Stimulated activated CD4-positive, alpha-beta T cell treated with anti-CD3 and anti-CD28 coated beads, Interleukin-2, amount 100 ng/mL, for 48 hours (primary cell): ENCODE results near the gene KRT82.
"Not testable (repeated sequence)": the region's sequence is repeated elsewhere in the genome, so short reads cannot be mapped to it uniquely, and the experiment has no call there.

Experiments used
- DNase-seq, 2 donors: peaks; one replicate each; pipeline ENCODE4 v3.0.0-alpha.2; 2020

KRT82 gene

DNA sequence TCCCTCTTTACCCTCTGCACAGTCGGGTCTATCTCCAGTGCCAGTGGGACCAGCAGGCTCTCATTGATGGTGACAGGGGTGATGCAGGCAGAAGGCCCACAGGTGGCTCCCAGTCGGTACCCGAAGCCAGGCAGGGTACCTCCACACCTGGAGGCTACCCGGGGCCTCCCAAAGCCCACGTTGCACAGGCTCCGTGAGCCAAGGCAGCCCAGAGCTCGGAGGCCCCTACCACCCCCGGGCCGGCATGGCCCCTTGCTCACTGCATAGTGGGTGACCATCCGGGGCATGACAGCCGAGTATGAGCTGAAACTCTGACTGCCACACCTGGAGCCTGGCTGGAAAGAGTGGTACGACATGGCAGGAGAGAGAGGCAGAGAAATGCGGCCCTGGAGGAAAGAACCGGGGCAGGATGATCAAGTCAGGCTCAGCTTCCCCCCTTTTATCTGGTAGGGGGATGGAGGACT is at the start of gene KRT82:
Gene KRT82 (minus strand): TSS at position 414 of the 464 bp plus-strand sequence. CDS start 58 bp downstream, at position 356.
- no peak for DNase-seq

DNA sequence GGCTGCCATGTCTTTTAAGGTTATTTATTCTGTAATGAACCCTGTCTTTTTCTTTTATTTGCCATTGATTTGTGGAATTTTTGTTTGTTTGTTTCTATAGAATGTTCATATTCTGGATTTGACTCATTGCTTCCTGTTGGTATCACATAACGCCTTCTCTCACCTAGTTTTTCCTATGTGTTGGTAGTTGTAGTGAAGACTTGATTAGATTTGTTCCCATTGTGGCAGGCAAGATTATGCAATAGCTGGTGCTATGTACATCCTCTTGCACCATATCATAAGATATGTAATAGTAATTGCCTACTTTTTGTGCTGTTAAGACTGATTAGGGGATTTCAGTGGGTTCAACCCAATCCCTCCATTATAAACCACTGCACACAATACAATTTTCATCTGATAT is 49.7 kb upstream of the KRT82 start:
- no peak for DNase-seq

DNA sequence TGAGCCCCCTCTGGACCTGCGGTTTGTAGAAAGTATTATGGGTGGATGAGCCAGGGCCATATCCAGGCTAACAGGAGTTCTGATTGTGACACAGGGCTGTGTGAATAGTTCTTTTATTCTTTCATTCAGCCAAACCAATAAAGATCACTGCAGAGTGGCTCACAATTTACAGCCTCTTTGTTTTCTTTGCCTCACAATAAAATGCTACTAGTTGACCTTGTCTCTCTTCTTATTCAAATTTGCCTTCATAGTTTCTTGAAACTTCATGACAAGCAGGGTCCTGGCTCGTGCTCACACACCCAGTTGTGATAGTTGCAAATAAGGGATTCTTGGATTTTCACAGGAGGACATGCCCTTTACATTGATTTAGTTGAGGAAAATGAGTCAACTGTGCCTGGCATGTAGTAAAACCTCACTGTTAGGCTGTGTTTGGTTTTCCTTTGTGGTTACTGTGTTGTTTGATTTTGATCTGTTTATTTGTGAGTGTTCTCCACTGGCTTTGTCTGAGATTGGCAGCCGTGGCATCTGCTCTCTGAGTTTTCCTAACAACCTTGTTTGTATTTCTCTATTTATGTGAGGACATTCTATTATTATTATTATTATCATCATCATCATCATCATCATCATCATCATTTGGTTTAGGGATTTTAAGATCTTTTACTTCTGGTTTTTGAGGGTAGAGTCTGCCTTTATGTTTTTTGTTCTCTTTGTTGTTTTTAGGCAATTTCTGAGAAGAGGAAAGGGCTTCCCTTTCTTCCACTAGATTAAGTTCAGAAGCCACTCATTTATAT is 48.5 kb upstream of the KRT82 start:
- no peak for DNase-seq

DNA sequence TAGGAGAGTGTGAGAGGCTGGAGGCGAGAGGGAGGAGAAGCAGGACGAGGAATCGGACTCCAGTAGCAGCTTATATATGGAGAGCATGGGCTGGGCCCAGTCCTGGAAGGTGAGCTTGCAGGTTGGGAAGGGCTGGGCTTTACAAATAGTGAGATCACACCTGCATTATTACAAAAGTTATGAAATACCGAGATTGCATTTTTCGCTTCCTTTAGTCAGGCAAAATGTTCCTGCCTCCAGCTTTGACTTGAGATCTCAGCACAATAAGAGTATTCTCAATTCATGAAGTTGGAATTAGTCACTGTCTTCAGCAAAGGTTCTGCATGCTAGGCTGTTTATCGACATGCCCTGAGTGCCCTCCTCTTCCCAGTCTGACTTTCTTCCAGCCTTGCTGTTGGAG is 46.0 kb upstream of the KRT82 start, which contains the start of gene KRT6B:
Gene KRT6B (minus strand): TSS at position 46 of the 400 bp plus-strand sequence. CDS start 68 bp downstream, outside the sequence.
- DNase-seq, result no peak

DNA sequence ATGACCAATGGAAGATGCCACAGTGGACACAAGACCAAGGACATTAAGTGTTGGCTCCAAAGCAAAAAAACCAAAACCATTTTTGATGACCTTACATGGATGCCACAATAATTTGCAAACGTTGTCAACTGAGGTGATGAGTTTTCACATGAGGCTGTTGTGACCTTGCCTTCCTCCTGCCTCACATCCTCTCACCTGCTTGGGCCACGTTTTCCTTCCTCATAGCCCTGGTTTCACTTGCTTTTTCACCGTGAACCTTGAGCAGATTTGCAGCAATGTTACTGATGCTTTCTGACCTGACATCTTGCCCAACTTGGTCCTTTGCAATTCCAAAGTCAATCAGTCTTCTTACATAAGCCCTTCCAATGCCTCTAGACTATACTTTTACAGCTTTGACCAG is 42.1 kb upstream of the KRT82 start:
- DNase-seq, result no peak

DNA sequence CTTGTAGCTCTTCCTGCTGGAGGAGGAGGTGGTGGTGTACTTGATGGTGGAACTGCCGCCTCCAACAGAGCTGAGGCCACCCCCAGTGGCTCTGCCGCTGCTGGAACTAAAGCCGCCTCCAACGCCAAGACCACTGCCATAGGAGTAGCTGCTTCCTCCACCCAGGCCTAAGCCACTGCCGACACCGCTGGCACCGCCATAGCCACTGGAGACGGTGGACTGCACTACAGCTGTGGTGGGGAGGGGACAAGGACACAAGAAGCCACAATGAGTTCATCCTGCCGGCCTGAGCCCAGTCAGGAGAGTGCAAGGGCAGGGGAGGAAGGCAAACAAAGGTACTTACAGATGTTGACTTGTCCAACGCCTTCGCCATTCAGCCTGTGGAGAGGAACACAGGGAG is 41.1 kb upstream of the KRT82 start:
- not testable (repeated sequence) for DNase-seq

DNA sequence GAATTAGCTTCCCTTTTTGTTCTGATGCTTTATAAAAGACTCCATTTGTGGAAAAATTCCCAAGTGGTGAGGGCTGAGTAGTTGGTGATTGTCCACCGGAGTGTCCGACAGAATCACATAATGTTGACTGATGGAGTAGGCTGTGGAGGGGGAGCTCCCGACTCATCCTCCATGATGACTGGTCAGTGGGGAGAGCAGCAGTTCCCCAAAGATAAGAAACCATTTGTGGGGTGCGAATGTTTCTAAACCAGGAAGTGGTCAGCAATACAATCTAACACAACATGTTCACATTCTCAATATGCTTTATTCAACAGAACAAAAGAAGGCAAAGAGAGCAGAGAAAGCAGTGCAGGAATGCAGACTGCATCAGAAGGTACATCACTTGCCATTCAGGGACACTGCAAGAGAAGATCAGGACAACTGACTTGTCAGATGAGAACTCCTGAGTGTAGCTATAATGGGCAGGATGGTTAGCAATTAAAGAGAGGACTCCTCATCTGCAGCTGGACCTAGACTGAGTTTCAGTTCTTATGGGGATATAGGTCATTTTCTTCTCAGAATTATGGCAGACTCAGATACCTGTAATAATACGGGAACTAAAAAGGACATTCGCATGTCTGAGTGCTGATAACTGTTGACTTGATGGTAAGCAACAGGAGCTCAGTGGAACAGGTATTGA is 40.4 kb upstream of the KRT82 start:
- no peak for DNase-seq

DNA sequence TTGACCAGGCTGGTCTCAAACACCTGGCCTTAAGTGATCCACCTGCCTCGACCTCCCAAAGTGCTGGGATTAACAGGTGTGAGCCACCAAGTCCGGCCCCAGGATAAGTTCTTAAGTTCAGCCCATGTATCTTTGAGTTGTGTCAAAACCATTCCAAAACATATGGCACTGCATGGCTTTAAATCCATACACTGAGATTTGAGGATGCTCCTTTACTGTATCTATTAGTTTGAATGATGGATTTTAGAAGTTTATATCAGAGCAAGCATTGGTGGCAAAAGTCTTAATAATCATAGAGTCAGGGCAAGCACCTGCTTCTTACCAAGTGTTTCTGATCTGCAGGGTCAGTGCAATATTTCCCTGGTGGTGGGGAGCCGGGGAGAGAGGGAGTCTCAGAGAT is 39.7 kb upstream of the KRT82 start:
- no peak for DNase-seq

DNA sequence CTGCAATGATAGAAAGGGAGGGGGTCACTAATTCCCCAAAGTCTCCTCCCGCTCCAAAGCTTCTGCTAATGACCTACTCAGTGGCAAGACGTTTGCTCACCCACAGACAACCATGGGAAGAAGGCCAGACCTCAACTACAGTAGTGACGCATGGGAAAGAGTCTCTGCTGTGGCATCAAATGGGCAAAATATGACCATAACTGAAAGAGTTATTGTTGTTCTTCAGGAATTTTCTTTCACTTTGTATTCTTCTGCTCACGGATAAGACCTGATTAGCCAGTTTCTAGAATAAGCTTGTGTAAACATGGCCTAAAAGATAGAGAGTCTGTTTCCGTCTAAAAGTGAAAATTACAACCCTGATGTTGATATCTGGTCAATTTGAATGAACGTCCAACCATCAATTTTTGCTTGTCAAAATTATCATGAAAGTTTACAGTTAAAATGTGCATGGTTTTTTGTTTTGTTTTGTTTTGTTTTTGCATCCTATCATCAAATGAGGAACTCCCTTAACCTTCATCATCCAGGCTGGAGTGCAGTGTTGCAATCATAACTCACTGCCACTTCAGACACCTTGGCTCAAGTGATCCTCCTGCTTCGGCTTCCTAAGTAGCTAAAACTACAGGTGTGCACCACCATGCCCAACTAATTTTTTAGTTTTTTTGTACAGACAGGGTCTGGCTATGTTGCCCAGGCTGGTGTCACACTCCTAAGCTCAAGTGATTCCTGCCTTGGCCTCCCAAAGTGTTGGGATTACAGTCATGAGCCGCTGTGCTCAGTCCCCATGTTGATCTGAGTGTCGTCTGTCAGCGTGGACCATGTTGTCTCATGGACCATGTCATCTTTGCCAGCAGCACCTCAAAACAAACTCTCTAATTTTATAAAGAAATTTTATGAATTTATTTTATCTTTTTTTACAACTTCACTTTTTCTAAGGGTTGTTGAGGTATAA is 38.8 kb upstream of the KRT82 start:
- DNase-seq, result no peak

DNA sequence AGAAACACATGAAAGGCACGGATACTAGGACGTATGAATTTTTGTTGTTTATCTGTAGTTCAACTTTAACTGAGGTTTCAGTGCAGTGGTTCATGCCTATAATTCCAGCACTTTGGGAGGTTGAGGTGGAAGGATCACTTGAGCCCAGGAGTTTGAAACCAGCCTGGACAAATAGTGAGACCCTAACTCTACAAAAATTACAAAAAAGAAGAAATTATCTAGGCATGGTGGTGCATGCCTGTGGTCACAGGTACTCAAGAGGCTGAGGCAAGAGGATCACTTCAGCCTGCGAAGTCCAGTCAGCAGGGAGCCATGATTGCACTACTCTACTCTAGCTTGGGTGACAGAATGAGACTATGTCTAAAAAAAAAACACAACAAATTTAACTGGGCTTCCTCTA is 37.8 kb upstream of the KRT82 start:
- no peak for DNase-seq

DNA sequence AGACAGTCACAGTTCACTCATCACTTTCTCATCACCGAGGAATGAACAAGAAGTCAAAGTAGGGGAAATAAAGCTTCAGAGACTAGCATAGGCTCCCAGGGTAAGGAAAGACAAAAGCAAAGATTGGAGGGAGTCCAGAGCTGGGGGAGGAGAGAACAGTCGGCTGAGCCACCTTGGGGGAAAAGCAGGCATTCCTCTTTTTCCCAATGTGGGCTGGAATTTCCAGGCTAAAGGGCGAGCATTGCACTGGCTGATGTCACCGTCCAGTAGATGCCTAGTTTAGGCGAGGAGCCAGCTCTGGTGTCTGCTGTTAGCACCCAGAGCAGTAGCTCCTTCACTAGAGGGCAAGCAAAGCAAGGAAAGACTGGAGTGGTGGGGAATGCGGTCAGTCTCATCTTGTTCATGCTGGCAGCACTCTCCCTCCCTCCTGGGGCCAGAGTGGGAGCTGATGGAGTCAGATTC is 36.5 kb upstream of the KRT82 start:
- DNase-seq, result no peak

DNA sequence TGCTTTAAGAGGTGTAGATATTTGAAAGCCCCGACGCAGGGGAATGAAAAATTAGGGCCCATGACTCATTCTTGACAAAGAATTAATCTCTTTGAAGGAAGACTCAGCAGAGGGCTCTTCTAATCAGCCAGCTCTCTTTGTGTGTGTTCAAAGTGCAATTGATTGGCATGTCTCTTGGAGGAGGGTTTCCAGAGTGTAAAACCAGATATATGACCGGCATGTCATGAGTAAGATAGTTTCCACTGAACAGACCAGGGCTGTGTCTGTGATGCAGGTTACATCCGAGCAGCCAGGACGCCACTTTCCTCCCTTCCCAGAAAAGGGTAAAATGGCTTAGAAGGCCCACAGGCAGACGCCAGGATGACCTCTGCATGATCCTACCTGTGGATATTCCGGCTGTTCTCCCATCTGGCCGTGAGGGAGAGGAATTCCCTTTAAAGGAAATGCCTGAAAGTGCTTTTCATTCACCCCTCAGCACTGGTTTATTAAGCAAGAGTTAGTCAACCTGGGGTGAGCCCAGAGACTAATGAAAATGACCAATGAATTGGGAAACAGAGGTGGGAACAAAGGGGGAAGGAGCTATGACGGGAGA is 35.3 kb upstream of the KRT82 start:
- no peak for DNase-seq

DNA sequence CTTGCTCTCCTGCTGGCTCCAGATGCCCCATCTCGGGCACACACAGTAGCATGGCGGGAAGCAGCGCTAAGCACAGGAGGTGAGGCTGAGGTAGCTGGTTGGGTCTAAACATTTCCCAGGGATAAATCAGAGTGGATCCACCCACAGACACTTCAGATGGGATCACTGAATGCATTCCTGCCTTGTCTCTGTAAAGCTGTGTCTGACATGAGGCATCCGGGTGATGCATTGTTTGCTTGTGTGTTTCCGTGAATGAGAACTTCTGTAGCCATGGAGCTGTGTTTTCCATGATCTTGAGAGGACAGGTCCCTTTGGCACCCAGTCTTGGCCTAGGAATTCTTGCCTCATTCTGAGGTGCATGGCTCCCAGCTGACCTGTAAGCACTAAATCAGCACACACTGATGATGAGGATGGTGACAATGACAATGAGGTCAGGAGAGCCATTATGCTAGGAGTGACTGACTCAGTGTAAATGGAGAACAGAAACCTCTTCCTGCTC is 34.7 kb upstream of the KRT82 start:
- DNase-seq, result no peak

DNA sequence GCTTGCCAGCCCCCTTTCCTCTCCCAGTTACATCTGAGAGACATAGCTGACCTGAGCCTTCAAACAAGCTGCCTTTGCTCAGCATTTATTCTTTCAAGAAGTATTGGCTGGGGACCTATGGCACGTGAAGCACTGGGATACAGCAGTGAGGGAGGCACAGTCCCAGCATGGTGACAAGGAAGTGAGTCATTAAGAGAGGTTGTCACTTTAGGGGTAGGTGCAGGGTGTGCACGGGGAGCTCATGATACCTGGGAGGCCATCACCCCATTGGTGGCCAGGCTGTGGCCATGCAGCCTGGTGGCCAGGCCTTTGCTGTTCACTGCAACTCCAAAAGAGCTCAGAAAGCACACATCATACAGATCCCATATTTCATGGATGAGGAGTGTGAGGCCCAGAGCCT is 33.7 kb upstream of the KRT82 start:
- DNase-seq, result no peak

DNA sequence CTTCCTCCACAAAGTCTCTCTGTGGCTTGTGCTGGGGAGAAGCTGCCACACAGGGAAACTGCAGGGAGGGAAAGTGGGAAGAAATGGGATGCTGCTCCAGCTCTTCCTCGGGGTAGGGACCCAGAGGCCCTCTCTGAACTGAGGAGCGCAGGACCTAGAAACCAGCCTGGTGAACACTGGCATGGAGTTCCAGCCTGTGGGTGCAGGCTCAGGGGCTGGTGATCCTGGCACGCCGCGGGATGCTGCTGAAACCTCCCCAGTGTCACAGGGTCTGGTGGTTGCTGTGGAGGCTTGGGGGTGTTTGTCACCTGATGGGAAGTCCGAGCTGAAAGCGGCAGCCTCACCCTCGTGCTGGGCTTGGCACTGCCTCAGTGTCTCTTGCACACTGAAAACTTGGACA is 33.3 kb upstream of the KRT82 start:
- DNase-seq, result no peak

DNA sequence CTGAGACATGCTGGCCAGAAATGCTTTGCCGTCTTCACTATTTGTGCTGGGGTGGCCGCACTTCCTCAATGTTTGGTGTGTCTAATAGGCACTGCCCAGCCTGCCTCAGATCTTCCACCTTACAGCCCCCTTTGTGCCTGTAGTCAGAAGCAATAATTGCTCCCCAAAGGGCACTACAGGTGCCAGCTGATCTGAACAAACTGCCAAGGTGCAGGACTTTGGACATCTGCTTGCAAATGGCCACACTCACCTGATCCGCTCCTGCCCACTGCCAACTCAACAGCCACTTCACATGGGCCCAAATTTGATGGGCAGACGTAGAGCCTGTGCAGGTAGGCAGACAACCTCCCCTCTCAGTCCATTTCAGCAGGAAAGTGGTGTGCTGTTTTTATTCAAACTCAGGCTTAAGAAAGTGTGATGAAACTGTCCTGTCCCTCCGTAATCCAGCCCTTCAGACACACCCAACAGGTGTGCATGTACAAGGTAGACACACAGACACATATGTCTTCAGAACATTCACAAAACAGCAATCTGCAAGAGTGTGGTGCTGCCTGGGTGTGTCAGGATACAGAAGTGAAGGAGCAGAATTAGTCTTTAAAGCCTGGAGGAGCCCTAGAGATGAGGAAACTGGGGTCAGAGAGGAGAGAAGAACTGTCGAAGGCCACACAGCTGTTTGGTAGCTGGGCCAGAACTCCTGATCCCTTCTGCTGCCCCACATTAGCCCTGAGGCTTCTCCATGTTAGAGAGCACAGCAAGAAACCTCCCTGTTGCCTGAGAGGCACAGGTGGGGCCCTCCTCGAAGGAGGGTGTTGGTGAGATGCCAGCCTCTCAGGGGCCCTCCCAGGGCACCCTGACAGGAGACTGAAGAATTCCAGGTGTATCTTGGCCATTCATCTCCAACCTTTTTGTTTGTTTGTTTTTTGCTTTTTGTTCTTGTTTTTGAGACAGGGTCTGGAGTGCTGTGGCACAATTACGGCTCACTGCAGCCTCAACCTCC is 32.5 kb upstream of the KRT82 start:
- DNase-seq, result no peak

DNA sequence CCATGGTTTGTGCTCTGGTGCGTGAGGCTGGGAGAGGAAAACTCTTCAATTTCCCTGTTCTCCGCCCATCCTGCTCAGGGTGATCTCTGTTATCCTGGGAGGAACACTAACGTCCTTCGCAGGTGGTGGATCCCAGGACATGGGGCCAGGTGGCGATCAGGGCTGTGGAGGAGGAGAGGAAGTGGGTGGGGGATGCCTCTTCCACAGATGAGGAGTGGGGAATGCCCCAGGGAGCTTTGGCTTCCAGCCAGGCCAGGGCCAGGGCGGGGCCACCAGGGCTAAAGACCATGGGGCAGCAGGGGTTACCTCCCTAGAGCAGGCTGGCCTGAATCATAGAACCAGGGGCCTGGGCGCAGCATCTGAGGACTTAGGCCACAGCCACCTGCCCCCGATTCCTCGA is 31.4 kb upstream of the KRT82 start:
- no peak for DNase-seq

DNA sequence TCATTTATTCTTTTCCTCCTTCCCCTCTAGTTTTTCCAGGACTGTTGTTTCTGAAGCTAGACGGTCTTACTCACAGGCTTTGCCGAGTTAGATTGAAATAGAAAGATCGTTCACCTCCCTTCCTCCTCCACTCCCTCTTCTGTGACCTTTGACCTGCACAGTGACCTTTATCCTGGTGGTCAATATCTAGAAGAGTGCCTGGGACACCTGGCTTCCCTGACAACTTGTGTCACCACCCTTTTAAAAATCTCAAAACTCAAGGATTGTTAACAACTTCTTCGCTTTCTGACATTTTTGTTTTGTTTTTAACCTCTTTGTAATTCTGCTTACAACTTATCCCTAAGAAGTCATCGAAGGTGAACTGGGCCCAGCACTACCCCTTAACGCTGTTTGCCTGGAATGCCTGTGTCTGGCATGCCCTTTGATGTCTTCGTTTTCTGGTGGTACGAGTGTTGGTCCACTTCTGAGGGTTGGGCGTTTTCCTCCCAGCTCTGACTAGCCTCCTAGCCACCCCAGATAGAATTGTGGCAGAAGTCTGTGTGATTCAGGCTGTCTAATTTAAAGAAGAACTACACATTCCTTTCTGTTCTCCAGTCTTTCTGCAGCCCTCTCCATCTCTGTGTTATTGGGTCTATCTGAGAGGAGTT is 30.8 kb upstream of the KRT82 start:
- no peak for DNase-seq

DNA sequence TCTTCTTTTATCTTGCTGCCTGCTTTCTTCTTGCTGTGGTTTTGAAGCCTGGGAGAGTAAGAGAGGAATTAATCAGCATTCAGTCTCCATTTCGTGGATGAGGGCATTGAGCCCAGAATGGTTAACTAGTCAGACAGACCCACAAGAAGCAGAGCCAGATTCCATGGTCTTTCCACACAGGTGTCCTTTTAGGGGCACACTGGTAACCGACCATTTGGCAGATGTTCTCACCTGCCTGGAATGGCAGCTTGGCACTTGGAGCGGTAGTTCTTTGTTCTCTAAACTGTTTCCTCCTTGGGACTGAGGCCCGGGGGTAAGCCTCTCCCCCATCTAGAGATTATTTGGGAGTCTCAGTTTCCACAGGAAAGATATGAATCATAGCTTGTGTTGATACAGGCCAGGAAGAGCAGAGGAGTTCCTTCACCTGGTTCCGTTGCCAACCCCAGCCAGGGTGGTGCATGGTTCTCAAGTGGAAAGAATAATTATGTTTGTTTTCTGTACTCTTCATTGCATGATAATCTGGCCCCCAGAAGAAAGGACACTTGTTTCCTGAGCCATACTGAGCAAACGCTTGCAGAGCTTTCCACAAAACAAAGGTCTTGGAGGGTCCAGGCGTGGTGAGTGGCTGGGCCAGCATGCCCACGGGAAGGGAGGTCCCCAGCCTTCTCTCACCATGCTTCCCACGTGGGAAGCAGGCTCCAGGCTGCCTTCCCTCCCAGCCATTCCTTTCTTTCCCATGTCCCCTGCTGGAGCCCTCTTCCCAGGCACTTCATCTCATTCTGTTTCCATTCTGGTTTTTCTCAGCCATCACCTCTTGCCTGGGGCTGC is 30.1 kb upstream of the KRT82 start:
- no peak for DNase-seq

DNA sequence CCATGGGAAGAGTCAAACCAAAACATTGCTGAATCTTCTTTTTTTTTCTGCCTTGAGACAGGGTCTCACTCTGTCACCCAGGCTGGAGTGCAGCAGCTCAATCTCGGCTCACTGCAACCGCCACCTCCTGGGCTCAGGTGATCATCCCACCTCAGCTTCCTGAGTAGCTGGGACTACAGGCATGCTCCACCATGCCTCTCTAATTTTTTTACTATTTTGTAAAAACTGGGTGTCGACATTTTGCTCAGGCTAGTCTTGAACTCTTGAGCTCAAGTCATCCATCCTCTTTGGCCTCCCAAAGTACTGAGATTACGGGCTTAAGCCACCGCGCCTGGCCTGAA is 29.5 kb upstream of the KRT82 start:
- DNase-seq, result no peak
